Body of pancreas (tissue), 4 donors: Measurements from ENCODE around the gene RNF212. TPM values are rescaled to one million over a fixed set of nuclear protein-coding genes. Genes with fewer than 3 reads are reported as not detected.
A peak's percentile ranks its signal among the peaks of the same experiment; 100 is the strongest.

ENCODE experiments used
- ATAC-seq: fragments of 150-250 bp; one replicate; pipeline ENCODE4 v1.9.1; 2016
- DNase-seq, 4 donors: peaks; one replicate each; pipeline ENCODE4 v3.0.0-alpha.2; 2019
- H3K27ac ChIP-seq, 4 donors: fragments of 200-600 bp; sonication (generic); 1 replicate in 3 of 4; 2 replicates in 1 of 4; pipeline versions ENCODE4 v1.5.1 to v1.6.1; 2016 to 2019; ENCODE audit warnings: mild to moderate bottlenecking in 1 of 4, mixed read lengths in 1 of 4, moderate library complexity in 1 of 4
- H3K27me3 ChIP-seq, 2 donors: fragments of 200-600 bp; sonication (generic); one replicate each; pipeline ENCODE4 v1.6.0; 2016; ENCODE audit warnings: mild to moderate bottlenecking in 1 of 2
- H3K36me3 ChIP-seq, 2 donors: fragments of 200-600 bp; sonication (generic); replicated peaks in 1 of 2; 2 replicates each; pipeline ENCODE4 v1.5.1; 2016; ENCODE audit warnings: low read depth in 2 of 2; ENCODE audit not compliant: insufficient read depth in 1 of 2
- H3K4me1 ChIP-seq: fragments of 200-600 bp; sonication (generic); one replicate; pipeline ENCODE4 v1.6.0; 2016
- H3K4me3 ChIP-seq, 2 donors: fragments of 200-600 bp; sonication (generic); 1 replicate in 1 of 2; 2 replicates in 1 of 2; pipeline ENCODE4 v1.5.1; 2016 to 2019
- H3K9me3 ChIP-seq, 3 donors: fragments of 200-600 bp; sonication (generic); 1 replicate in 2 of 3; 2 replicates in 1 of 3; pipeline ENCODE4 v1.5.1; 2016
- CTCF ChIP-seq, 7 experiments: fragments of 450-650 bp in 4 of 7; fragments of 200-600 bp in 3 of 7; sonication (generic) in 3 of 7; IDR thresholded peaks; one replicate each; pipeline ENCODE4 v1.5.1; 2016 to 2019; ENCODE audit warnings: antibody characterized with exemption in 7 of 7
- POLR2A ChIP-seq, 3 donors: fragments of 450-650 bp; IDR thresholded peaks; one replicate each; pipeline ENCODE4 v1.6.1; 2016; ENCODE audit warnings: antibody characterized with exemption in 3 of 3, mild to moderate bottlenecking in 2 of 3
- WGBS, 2 donors: methylation state at CpG; one replicate each; pipeline ENCODE4 v1.1.5; 2017; 5-methylcytosine and 5-hydroxymethylcytosine counted together
- intact Hi-C: fragments of 100-400 bp; cut with DNase I; formaldehyde crosslinking; loops from one replicate; pipeline ENCODE4 v1.15.1; 2023
- total RNA-seq, 2 donors: library from RNA; depleted of rRNA; stranded (reverse); fragments of >200 nt; gene quantifications; one replicate each; pipeline ENCODE4 v1.1.0, GENCODE V29; 2016

Gene RNF212
- total RNA-seq, 2 donors from 2014 or later: 8.2 to 20.5 TPM

GRCh38 chr4:1043162-1043561 is 70.2 kb downstream of the RNF212 start:
- DNase-seq (no peak), ATAC-seq (no peak)
- Histone ChIP-seq H3K36me3 (no peaks in the 10 kb centered on the region), H3K9me3 (no peaks in the 10 kb centered on the region), H3K4me3 (no peak overlapping the region), H3K27ac (no peak overlapping the region), H3K27me3 (peaks cover 0 to 3% of the 10 kb centered on the region in 2 donors), H3K4me1 (peaks cover 48% of the 10 kb centered on the region)
- intact Hi-C loops: no loop called here
- TF ChIP-seq POLR2A (IDR thresholded peaks at IDR 0.05) (no peak), CTCF (IDR thresholded peaks at IDR 0.05) (no peak)
- WGBS, 2 donors: 64 to 76% methylated on average over 5 to 7 of the region's 7 CpGs

- 80 to 85% methylated on average over 12 to 17 of the region's 17 CpGs for WGBS, 2 donors
- Histone ChIP-seq H3K36me3 (no peaks in the 10 kb centered on the region), H3K27ac (no peak overlapping the region), H3K27me3 (peaks cover 0 to 3% of the 10 kb centered on the region in 2 donors), H3K9me3 (no peaks in the 10 kb centered on the region), H3K4me3 (no peak overlapping the region), H3K4me1 (peaks cover 42% of the 10 kb centered on the region)
- no peak for ATAC-seq
- TF ChIP-seq CTCF (IDR thresholded peaks at IDR 0.05): no peak
- TF ChIP-seq POLR2A (IDR thresholded peaks at IDR 0.05): no peak
- peak in 1 of 4 donors; percentile 4 for DNase-seq
- intact Hi-C loops: no loop called here
Measured at GRCh38 chr4:1042352-1043055, 70.9 kb downstream of the RNF212 start.

- intact Hi-C loops: no loop called here
- 71 to 80% methylated on average over 8 of the region's 8 CpGs for WGBS, 2 donors
- TF ChIP-seq POLR2A (IDR thresholded peaks at IDR 0.05) (no peak), CTCF (IDR thresholded peaks at IDR 0.05) (no peak)
- Histone ChIP-seq H3K4me1 (peaks cover 36% of the 10 kb centered on the region), H3K27ac (no peak overlapping the region), H3K27me3 (peaks cover 0 to 3% of the 10 kb centered on the region in 2 donors), H3K9me3 (no peaks in the 10 kb centered on the region), H3K36me3 (no peaks in the 10 kb centered on the region), H3K4me3 (no peak overlapping the region)
- DNase-seq (no peak), ATAC-seq (no peak)
Measured at GRCh38 chr4:1041936-1042330, 71.4 kb downstream of the RNF212 start.

- DNase-seq (no peak), ATAC-seq (no peak)
- Histone ChIP-seq H3K9me3 (no peaks in the 10 kb centered on the region), H3K4me1 (peaks cover 33% of the 10 kb centered on the region), H3K4me3 (no peak overlapping the region), H3K36me3 (no peaks in the 10 kb centered on the region), H3K27ac (no peak overlapping the region), H3K27me3 (peaks cover 0 to 3% of the 10 kb centered on the region in 2 donors)
- intact Hi-C loops: no loop called here
- WGBS, 2 donors: 49 to 64% methylated on average over 19 to 35 of the region's 36 CpGs
- TF ChIP-seq POLR2A (IDR thresholded peaks at IDR 0.05) (no peak), CTCF (IDR thresholded peaks at IDR 0.05) (no peak)
Measured at GRCh38 chr4:1041147-1041935, 72.0 kb downstream of the RNF212 start.
